Skeletal muscle satellite cell (primary cell): Measurements from ENCODE around the gene NKAIN2.

Experiments
- H3K27me3 ChIP-seq: 2 replicates; pipeline ENCODE4 v1.7.0; 2013; ENCODE audit warnings: low read length; ENCODE audit not compliant: control insufficient read depth, insufficient read depth
- H3K36me3 ChIP-seq: 2 replicates; pipeline ENCODE4 v1.7.0; 2013; ENCODE audit warnings: mild to moderate bottlenecking, control low read depth, low read length; ENCODE audit not compliant: insufficient read depth
- H3K4me1 ChIP-seq: 2 replicates; pipeline ENCODE4 v1.7.0; 2013; ENCODE audit warnings: low read length; ENCODE audit not compliant: control insufficient read depth, insufficient read depth
- H3K4me2 ChIP-seq: 2 replicates; pipeline ENCODE4 v1.7.0; 2013; ENCODE audit warnings: mild to moderate bottlenecking, low read length
- H3K4me3 ChIP-seq: 2 replicates; pipeline ENCODE4 v1.7.0; 2013; ENCODE audit warnings: low read length
- H3K9ac ChIP-seq: 2 replicates; pipeline ENCODE4 v1.7.0; 2013; ENCODE audit warnings: mild to moderate bottlenecking, low read depth, low read length, moderate library complexity
- H3K9me3 ChIP-seq: replicated peaks from 2 replicates; pipeline ENCODE4 v1.7.0; 2013; ENCODE audit warnings: mild to moderate bottlenecking, control low read depth, low read length

The NKAIN2 gene

DNA sequence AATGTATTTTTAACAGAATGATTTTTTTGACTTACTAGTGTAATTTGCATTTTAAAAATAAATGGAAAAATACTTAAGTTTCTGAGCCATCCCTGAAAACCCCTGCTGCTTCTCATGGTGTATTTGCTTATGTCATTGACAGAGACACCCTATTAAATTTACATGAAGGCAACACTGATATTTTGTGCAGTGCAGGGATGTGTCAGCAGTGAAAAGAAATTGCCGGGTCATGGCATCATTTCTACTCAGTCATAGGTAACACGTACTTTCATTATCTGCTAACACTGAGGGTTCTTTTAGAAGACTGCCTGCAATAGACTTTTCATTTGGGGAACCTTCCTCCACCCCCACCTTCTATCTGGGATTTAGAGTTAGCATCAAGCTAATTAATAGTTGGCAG, 1021.9 kb downstream of the NKAIN2 start:
- no peak overlapping the region for H3K4me3 ChIP-seq
- no peaks in the 10 kb centered on the region for H3K27me3 ChIP-seq
- no peak overlapping the region for H3K4me2 ChIP-seq
- no peaks in the 10 kb centered on the region for H3K4me1 ChIP-seq
- no peak overlapping the region for H3K9ac ChIP-seq
- no peaks in the 10 kb centered on the region for H3K36me3 ChIP-seq
- H3K9me3 ChIP-seq, result no peaks in the 10 kb centered on the region

- no peaks in the 10 kb centered on the region for H3K27me3 ChIP-seq
- no peak overlapping the region for H3K9ac ChIP-seq
- no peak overlapping the region for H3K4me2 ChIP-seq
- H3K36me3 ChIP-seq, result no peaks in the 10 kb centered on the region
- no peaks in the 10 kb centered on the region for H3K9me3 ChIP-seq
- no peaks in the 10 kb centered on the region for H3K4me1 ChIP-seq
- no peak overlapping the region for H3K4me3 ChIP-seq
Observed at GRCh38 chr6:124829822-124830221, 1026.2 kb downstream of the NKAIN2 start.

DNA sequence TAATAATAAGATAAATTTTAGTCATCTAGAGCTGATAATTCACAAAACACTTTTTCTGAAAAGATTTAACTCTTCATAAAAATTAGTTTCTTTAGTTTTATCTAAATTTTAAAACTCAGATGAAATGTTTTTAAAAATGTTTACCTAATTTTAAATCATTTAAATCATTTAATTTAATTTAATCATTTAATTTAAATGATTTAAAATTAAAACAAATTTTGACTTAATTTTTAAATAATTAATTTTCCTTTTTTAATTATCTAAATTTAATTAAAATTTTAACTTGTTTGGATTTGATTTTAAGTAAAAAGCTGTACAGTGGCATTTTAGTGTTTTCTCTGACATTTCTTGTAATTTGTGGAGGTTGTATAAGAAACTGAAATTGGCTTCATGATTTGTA, 1026.8 kb downstream of the NKAIN2 start:
- no peaks in the 10 kb centered on the region for H3K27me3 ChIP-seq
- H3K9ac ChIP-seq, result no peak overlapping the region
- no peaks in the 10 kb centered on the region for H3K36me3 ChIP-seq
- H3K4me2 ChIP-seq, result no peak overlapping the region
- H3K9me3 ChIP-seq, result no peaks in the 10 kb centered on the region
- H3K4me3 ChIP-seq, result no peak overlapping the region
- H3K4me1 ChIP-seq, result no peaks in the 10 kb centered on the region

DNA sequence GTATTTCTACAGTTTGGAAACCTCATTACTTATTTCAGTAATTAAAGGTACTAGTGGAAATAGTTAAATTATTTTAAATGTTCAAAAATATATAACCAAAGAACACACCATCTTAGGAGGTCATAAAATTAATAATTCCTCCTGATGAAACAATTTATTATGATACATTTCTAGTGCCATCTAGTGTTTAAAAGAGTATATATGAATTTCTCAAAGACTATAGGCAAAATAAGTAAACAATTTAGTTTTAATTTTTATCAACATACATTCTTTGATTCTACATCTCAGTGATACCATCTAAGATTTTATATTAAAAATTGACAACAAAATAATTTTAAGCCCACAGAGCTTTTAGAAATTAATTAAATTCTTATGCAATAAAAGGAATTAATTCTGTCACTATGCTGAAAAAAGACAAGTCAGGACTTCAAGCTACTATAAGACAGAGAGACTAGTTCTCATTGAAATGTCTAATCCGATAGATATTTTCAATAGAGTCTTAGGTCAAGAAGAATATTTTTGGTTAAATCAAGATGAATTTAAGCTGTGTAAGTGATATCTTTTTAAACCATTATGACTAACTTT, 1050.8 kb downstream of the NKAIN2 start:
- Histone ChIP-seq H3K9me3 (no peaks in the 10 kb centered on the region), H3K36me3 (no peaks in the 10 kb centered on the region), H3K27me3 (no peaks in the 10 kb centered on the region), H3K4me2 (no peak overlapping the region), H3K4me1 (no peaks in the 10 kb centered on the region), H3K4me3 (no peak overlapping the region), H3K9ac (no peak overlapping the region)

- H3K9ac ChIP-seq, result no peak overlapping the region
- H3K9me3 ChIP-seq, result no peaks in the 10 kb centered on the region
- no peak overlapping the region for H3K4me3 ChIP-seq
- no peaks in the 10 kb centered on the region for H3K27me3 ChIP-seq
- no peaks in the 10 kb centered on the region for H3K4me1 ChIP-seq
- H3K36me3 ChIP-seq, result no peaks in the 10 kb centered on the region
- no peak overlapping the region for H3K4me2 ChIP-seq
Observed at GRCh38 chr6:124857746-124858145, 1054.1 kb downstream of the NKAIN2 start.

DNA sequence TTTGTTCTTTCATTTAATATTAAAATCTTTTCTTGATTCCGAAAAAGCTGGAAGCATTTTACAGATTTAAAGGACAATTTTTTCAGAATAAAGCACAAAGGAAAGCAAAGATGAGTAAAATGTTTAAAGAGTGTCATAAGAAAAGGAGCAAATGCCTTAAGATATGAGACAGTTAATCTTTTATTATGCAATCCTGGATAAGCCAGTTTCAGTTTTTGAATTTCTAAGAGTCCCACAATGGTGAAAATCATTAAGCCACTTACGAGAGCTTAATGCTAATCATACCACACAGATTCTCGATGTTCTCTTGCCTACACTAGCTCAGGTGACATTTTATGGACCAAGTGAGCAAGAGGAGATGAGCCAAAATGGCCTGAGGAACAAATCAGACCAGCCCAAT, 1054.9 kb downstream of the NKAIN2 start:
- no peaks in the 10 kb centered on the region for H3K27me3 ChIP-seq
- no peak overlapping the region for H3K9ac ChIP-seq
- H3K4me2 ChIP-seq, result no peak overlapping the region
- H3K4me1 ChIP-seq, result no peaks in the 10 kb centered on the region
- H3K4me3 ChIP-seq, result no peak overlapping the region
- H3K36me3 ChIP-seq, result no peaks in the 10 kb centered on the region
- no peaks in the 10 kb centered on the region for H3K9me3 ChIP-seq

GRCh38 chr6:124859366-124859765, 1055.7 kb downstream of the NKAIN2 start:
- Histone ChIP-seq H3K36me3 (no peaks in the 10 kb centered on the region), H3K9ac (no peak overlapping the region), H3K9me3 (no peaks in the 10 kb centered on the region), H3K27me3 (no peaks in the 10 kb centered on the region), H3K4me1 (no peaks in the 10 kb centered on the region), H3K4me3 (no peak overlapping the region), H3K4me2 (no peak overlapping the region)

- Histone ChIP-seq H3K4me1 (peaks cover 10% of the 10 kb centered on the region), H3K27me3 (no peaks in the 10 kb centered on the region), H3K4me2 (no peak overlapping the region), H3K36me3 (no peaks in the 10 kb centered on the region), H3K4me3 (no peak overlapping the region), H3K9me3 (no peaks in the 10 kb centered on the region), H3K9ac (no peak overlapping the region)
Observed at GRCh38 chr6:124866040-124866439, 1062.4 kb downstream of the NKAIN2 start.

DNA sequence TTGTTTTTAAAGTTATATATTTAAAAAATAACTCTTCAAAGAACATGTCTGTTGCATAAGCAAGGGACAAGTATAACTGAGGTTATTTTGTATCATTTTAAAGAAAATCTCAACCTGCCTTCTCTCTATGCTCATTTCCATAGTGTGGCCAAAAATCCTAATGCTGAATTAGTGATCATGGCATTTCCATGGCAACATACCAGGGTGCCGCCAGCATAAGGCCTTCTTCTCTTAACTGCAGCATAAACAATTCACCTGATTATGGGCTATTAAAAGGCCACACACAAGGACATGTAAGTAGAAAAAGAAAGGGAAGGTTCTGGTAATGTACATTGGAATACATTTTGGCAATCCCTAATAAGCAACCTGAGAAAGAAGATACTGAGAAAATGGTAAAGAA, 1063.5 kb downstream of the NKAIN2 start:
- Histone ChIP-seq H3K9ac (no peak overlapping the region), H3K4me1 (peaks cover 10% of the 10 kb centered on the region), H3K36me3 (no peaks in the 10 kb centered on the region), H3K4me3 (no peak overlapping the region), H3K4me2 (no peak overlapping the region), H3K9me3 (no peaks in the 10 kb centered on the region), H3K27me3 (no peaks in the 10 kb centered on the region)

DNA sequence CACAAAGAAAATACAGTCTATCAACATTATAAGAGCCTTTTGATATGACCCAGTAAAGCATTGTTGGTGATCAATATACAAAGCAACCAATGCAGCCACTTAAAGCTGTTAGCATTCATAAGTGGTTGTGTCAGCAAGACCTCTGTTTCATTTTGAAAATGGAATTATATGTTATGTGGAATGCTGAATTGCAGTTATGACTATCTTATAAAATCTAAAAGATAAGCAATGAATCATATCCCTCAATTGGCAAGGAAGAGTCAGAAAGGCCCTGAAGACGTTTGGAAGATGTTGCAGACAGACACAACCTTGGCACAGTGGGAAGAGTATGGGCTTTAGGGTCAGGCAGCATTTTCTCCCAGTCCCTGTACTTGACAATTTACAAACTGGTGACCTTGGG, 1064.8 kb downstream of the NKAIN2 start:
- H3K27me3 ChIP-seq, result no peaks in the 10 kb centered on the region
- no peaks in the 10 kb centered on the region for H3K36me3 ChIP-seq
- H3K9ac ChIP-seq, result no peak overlapping the region
- H3K4me1 ChIP-seq, result peaks cover 10% of the 10 kb centered on the region
- H3K9me3 ChIP-seq, result no peaks in the 10 kb centered on the region
- no peak overlapping the region for H3K4me2 ChIP-seq
- H3K4me3 ChIP-seq, result no peak overlapping the region

DNA sequence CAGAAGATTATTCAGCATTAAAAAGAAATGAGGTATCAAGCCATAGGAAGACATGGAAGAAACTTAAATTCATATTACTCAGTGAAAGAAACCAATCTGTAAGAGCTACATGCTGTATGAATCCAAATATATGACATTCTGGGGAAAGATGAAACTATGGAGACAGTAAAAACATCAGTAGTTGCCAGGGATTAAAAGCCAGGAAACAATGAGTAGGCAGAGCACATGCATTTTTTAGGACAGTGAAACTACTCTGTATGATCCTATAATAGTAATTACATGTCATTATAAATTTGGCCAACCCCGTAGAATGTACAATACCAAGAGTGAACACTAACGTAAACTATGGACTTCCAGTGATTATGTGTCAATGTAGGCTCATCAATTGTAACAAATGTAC, 1065.8 kb downstream of the NKAIN2 start:
- no peak overlapping the region for H3K9ac ChIP-seq
- H3K36me3 ChIP-seq, result no peaks in the 10 kb centered on the region
- H3K4me3 ChIP-seq, result no peak overlapping the region
- H3K9me3 ChIP-seq, result no peaks in the 10 kb centered on the region
- H3K4me2 ChIP-seq, result no peak overlapping the region
- H3K27me3 ChIP-seq, result no peaks in the 10 kb centered on the region
- peaks cover 10% of the 10 kb centered on the region for H3K4me1 ChIP-seq

GRCh38 chr6:124870611-124871459, 1067.2 kb downstream of the NKAIN2 start:
- Histone ChIP-seq H3K4me3 (no peak overlapping the region), H3K4me2 (no peak overlapping the region)

More at GRCh38 chr6:124870611-124871459, 1067.2 kb downstream of the NKAIN2 start:
- H3K36me3 ChIP-seq, result no peaks in the 10 kb centered on the region
- peak overlapping the region; percentile 4 for H3K9ac ChIP-seq
- H3K27me3 ChIP-seq, result no peaks in the 10 kb centered on the region
- H3K9me3 ChIP-seq, result no peaks in the 10 kb centered on the region
- peaks cover 10% of the 10 kb centered on the region for H3K4me1 ChIP-seq
